ENCODE data around the gene ZCWPW1. TPM values are rescaled to one million over a fixed set of nuclear protein-coding genes. Genes with fewer than 3 reads are reported as not detected.

Gene ZCWPW1
- total and polyA plus RNA-seq, 12 donors = 3.3 to 7.5 (median 4.2) TPM

DNA sequence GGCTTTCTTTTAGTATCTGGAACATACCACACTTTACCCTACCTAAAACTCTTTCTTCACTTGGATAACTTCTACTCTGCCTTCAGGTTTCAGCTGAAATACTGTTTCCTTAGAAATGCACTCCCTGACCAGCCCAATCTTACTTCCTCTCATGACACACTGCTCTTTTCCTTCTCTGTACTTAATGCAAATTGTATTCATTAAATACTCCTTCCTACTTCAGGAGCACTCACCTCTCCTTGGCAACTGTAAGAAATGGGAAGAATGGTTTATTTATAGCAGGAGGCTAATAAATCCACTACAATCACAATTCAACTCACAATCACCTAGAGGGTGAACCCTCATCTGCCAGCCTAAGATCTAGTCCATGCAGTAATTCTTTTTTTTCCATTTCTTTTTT is 15.2 kb downstream of the ZCWPW1 start:
- H3K27me3 ChIP-seq = no peaks in the 10 kb centered on the region
- DNase-seq (no peak), ATAC-seq (no peak)
- H3K27ac ChIP-seq = no peak overlapping the region
- H3K4me3 ChIP-seq = no peak overlapping the region
- TF ChIP-seq, protein P1, sequence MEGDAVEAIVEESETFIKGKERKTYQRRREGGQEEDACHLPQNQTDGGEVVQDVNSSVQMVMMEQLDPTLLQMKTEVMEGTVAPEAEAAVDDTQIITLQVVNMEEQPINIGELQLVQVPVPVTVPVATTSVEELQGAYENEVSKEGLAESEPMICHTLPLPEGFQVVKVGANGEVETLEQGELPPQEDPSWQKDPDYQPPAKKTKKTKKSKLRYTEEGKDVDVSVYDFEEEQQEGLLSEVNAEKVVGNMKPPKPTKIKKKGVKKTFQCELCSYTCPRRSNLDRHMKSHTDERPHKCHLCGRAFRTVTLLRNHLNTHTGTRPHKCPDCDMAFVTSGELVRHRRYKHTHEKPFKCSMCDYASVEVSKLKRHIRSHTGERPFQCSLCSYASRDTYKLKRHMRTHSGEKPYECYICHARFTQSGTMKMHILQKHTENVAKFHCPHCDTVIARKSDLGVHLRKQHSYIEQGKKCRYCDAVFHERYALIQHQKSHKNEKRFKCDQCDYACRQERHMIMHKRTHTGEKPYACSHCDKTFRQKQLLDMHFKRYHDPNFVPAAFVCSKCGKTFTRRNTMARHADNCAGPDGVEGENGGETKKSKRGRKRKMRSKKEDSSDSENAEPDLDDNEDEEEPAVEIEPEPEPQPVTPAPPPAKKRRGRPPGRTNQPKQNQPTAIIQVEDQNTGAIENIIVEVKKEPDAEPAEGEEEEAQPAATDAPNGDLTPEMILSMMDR (IDR thresholded peaks at IDR 0.05) = no peak
- intact Hi-C loops (cut with DNase I) = no loop called here
- peaks cover 0 to 5% (median 0%) of the 10 kb centered on the region in 9 donors for H3K36me3 ChIP-seq
- no peaks in the 10 kb centered on the region for H3K9me3 ChIP-seq
- peaks cover 0 to 4% (median 0%) of the 10 kb centered on the region in 9 donors for H3K4me1 ChIP-seq

DNA sequence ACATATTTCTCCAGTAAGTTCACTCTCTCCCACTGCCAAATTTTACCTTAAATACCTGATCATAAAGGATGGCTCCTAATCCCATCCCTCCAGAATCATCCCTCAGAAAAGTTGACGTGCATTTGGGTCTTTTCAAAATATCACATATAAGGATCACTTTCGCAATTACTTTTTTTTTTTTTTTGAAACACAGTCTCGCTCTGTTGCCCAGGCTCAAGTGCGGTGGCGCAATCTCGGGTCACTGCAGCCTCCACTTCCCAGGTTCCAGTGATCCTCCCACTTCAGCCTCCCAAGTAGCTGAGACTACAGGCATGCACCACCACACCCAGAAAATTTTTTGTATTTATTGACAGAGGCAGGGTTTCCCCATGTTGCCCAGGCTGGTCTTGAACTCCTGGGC is 17.4 kb downstream of the ZCWPW1 start:
- no peak for ATAC-seq
- WGBS, 2 donors = 92 to 98% methylated on average over 6 of the region's 6 CpGs
- intact Hi-C loops (cut with DNase I) = no loop called here

DNA sequence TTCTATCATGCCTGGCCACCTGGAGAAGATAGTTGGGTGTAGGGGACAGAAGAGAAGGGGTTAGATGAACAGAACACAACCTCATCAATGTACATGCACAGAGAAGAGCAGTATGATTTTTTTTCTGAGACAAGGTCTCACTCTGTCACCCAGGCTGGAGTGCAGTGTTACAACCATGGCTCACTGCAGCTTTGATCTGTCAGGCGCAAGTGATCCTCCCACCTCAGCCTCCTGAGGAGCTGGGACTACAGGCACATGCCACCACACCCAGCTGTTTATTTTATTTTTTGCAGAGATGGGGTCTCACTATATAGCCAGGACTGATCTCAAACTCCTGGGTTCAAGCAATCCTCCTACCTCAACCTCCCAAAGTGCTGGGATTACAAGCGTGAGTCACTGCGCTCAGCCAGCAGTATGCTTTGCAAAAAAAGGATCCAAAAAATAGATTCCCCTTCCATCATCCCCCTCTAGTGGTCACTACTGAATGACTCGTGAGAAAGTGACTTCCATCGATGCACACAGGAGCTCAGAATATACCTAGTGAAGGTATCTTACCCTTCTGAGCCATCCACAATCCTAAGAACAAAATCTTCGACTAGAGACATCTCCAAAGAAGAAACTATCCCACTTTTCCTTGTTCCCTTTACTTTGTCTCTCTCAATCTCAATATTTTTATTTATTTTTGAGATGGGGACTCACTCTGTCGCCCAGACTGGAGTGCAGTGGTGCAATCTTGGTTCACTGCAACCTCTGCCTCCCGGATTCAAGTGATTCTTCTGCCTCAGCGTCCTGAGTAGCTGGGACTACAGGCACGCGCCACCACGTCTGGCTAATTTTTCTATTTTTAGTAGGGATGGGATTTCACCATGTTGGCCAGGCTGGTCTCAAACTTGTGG is 21.0 kb downstream of the ZCWPW1 start:
- Histone ChIP-seq H3K9me3 (no peaks in the 10 kb centered on the region), H3K27ac (no peak overlapping the region), H3K4me3 (no peak overlapping the region), H3K4me1 (peaks cover 0 to 3% (median 0%) of the 10 kb centered on the region in 9 donors), H3K36me3 (peaks cover 0 to 5% (median 0%) of the 10 kb centered on the region in 9 donors), H3K27me3 (no peaks in the 10 kb centered on the region)
- 58 to 60% methylated on average over 12 of the region's 12 CpGs for WGBS, 2 donors
- intact Hi-C loops (cut with DNase I) = loop anchor here in 2 of 10 donors (5.0 to 10.0 kb wide), 2 partner anchors 50 to 273 kb away; partner anchors contain the start of gene PILRB (in 1 of the 2)
- TF ChIP-seq, protein P1 (IDR thresholded peaks at IDR 0.05) = peak in 8 of 9 donors; percentile 41 to 76 (median 66)
- peak in 5 of 8 donors; percentile 63 to 79 (median 70) for ATAC-seq
- peak in 1 of 2 donors; percentile 41 for DNase-seq

More for the DNA sequence above, 17.4 kb downstream of the ZCWPW1 start:
- DNase-seq = no peak
- peaks cover 0 to 5% (median 0%) of the 10 kb centered on the region in 9 donors for H3K36me3 ChIP-seq
- no peaks in the 10 kb centered on the region for H3K27me3 ChIP-seq
- TF ChIP-seq, protein P1 (IDR thresholded peaks at IDR 0.05) = no peak
- peaks cover 0 to 8% (median 0%) of the 10 kb centered on the region in 9 donors for H3K4me1 ChIP-seq
- no peaks in the 10 kb centered on the region for H3K9me3 ChIP-seq
- H3K4me3 ChIP-seq = no peak overlapping the region
- H3K27ac ChIP-seq = no peak overlapping the region

DNA sequence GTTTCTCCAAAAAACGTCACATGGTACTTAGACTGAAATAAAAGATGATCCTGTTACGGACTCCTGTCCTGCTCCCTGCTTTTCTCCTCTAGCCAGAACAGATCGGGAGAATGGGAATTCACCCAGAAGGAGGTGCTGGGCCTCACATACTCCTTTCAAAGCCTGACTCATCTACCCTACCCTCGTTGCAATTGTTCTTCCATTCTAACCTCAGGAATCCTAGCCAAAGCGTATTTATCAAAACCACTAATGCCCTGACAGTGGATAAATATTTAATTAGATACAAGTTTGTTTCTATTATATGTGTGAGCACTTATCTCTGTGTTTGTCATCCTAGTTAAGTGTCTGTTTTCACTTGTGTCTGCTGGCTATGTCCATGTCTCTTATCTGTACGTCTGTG is 21.7 kb downstream of the ZCWPW1 start:
- DNase-seq = no peak
- Histone ChIP-seq H3K36me3 (peaks cover 0 to 11% (median 0%) of the 10 kb centered on the region in 9 donors), H3K27me3 (no peaks in the 10 kb centered on the region), H3K27ac (no peak overlapping the region), H3K4me1 (peaks cover 0 to 3% (median 0%) of the 10 kb centered on the region in 9 donors), H3K9me3 (no peaks in the 10 kb centered on the region), H3K4me3 (no peak overlapping the region)
- WGBS, 2 donors = 63 to 68% methylated on average over 6 of the region's 6 CpGs
- intact Hi-C loops (cut with DNase I) = loop anchor here in 2 of 10 donors (5.0 to 10.0 kb wide), 2 partner anchors 49 to 272 kb away; partner anchors contain the start of gene PILRB (in 1 of the 2)
- ATAC-seq = no peak
- TF ChIP-seq, protein P1 (IDR thresholded peaks at IDR 0.05) = no peak
